IMR-90 (cell line): Measurements from ENCODE around the gene CDKN2B-AS1. TPM values are rescaled to one million over a fixed set of nuclear protein-coding genes. Genes with fewer than 3 reads are reported as not detected.

Experiments
- ATAC-seq: fragments of 200-7000 bp; cut with Tn5 transposase; 2 replicates; pipeline ENCODE4 v1.9.1; 2020; ENCODE audit warnings: low read depth, mild to moderate bottlenecking, moderate library complexity
- BruUV-seq: library from RNA; stranded (reverse); fragments of 400-500 nt; replicated peaks from 2 replicates; lab custom pipeline; 2021; lab: Mats Ljungman, UMichigan
- CTCF ChIA-PET: fragments of 300-600 bp; formaldehyde crosslinking; extraction: SDS; loops from one replicate; lab custom pipeline; 2021; ENCODE audit warnings: antibody characterized with exemption; lab: Yijun Ruan, JAX
- POLR2A ChIA-PET: fragments of 300-600 bp; sonication (Branson Sonifier 250); formaldehyde crosslinking; loops from one replicate; lab custom pipeline; 2022; ENCODE audit warnings: antibody characterized with exemption; ENCODE audit not compliant: unreplicated experiment; lab: Charles Lee
- DNase-seq: peaks from one replicate; pipeline ENCODE4 v3.0.0; 2013
- H2AFZ ChIP-seq: replicated peaks from 2 replicates; pipeline ENCODE3; 2013; ENCODE audit warnings: low read length, mild to moderate bottlenecking; ENCODE audit not compliant: poor library complexity
- H2AK5ac ChIP-seq: 2 replicates; pipeline ENCODE4 v1.6.1; 2013; ENCODE audit warnings: low read depth, low read length, inconsistent platforms
- H2AK9ac ChIP-seq: replicated peaks from 2 replicates; pipeline ENCODE3; 2013; ENCODE audit warnings: mild to moderate bottlenecking, low read depth, low read length, moderate library complexity; ENCODE audit not compliant: poor library complexity
- H2BK120ac ChIP-seq: 2 replicates; pipeline ENCODE4 v1.6.1; 2013; ENCODE audit warnings: low read depth, low read length, inconsistent platforms
- H2BK15ac ChIP-seq: 3 replicates; pipeline ENCODE4 v1.6.1; 2013; ENCODE audit warnings: low read depth, low read length, inconsistent platforms
- H2BK20ac ChIP-seq: 2 replicates; pipeline ENCODE4 v1.6.1; 2013; ENCODE audit warnings: low read depth, mild to moderate bottlenecking, inconsistent platforms, low read length, moderate library complexity
- H2BK5ac ChIP-seq: 2 replicates; pipeline ENCODE4 v1.6.1; 2013; ENCODE audit warnings: mild to moderate bottlenecking, low read depth, low read length, inconsistent platforms; ENCODE audit not compliant: poor library complexity, severe bottlenecking
- H3K14ac ChIP-seq: replicated peaks from 2 replicates; pipeline ENCODE4 v1.6.1; 2013; ENCODE audit warnings: low read depth, low read length, inconsistent platforms
- H3K18ac ChIP-seq: 2 replicates; pipeline ENCODE4 v1.6.1; 2013; ENCODE audit warnings: low read depth, low read length, control low read depth
- H3K23ac ChIP-seq: 2 replicates; pipeline ENCODE4 v1.6.1; 2013; ENCODE audit warnings: low read depth, low read length, inconsistent platforms
- H3K27ac ChIP-seq: 2 replicates; pipeline ENCODE4 v1.5.1; 2013; ENCODE audit warnings: mild to moderate bottlenecking, control low read depth, low read length; ENCODE audit not compliant: insufficient read depth
- H3K27me3 ChIP-seq: 2 replicates; pipeline ENCODE4 v1.6.1; 2013; ENCODE audit warnings: low read length; ENCODE audit not compliant: control insufficient read depth, insufficient read depth
- H3K36me3 ChIP-seq: 2 replicates; pipeline ENCODE4 v1.6.1; 2013; ENCODE audit warnings: low read length, mixed read lengths; ENCODE audit not compliant: control insufficient read depth, insufficient read depth
- H3K4ac ChIP-seq: 2 replicates; pipeline ENCODE4 v1.6.1; 2013; ENCODE audit warnings: low read depth, low read length, inconsistent platforms
- H3K4me1 ChIP-seq: 2 replicates; pipeline ENCODE4 v1.6.1; 2013; ENCODE audit warnings: low read length, mixed read lengths; ENCODE audit not compliant: control insufficient read depth, insufficient read depth
- H3K4me2 ChIP-seq: 2 replicates; pipeline ENCODE4 v1.6.1; 2013; ENCODE audit warnings: low read depth, mild to moderate bottlenecking, control low read depth, low read length, moderate library complexity
- H3K4me3 ChIP-seq: 2 replicates; pipeline ENCODE4 v1.5.1; 2013; ENCODE audit warnings: low read depth, mild to moderate bottlenecking, control low read depth, low read length, moderate library complexity; ENCODE audit not compliant: insufficient read depth
- H3K56ac ChIP-seq: 2 replicates; pipeline ENCODE4 v1.6.1; 2013; ENCODE audit warnings: low read length, inconsistent platforms; ENCODE audit not compliant: insufficient read depth; ENCODE audit errors: extremely low read depth
- H3K79me1 ChIP-seq, 2 experiments: 2 replicates each; pipeline ENCODE4 v1.6.1; 2013; ENCODE audit warnings: low read length in 2 of 2, inconsistent platforms in 1 of 2, low read depth in 1 of 2
- H3K9ac ChIP-seq: 2 replicates; pipeline ENCODE4 v1.6.1; 2013; ENCODE audit warnings: low read depth, low read length, control low read depth
- H3K9me1 ChIP-seq: 2 replicates; pipeline ENCODE4 v1.6.1; 2013; ENCODE audit warnings: low read length, inconsistent platforms; ENCODE audit not compliant: insufficient read depth
- H3K9me3 ChIP-seq: 2 replicates; pipeline ENCODE4 v1.6.1; 2013; ENCODE audit warnings: low read length; ENCODE audit not compliant: control insufficient read depth, insufficient read depth
- H4K20me1 ChIP-seq: 2 replicates; pipeline ENCODE4 v1.6.1; 2013; ENCODE audit warnings: low read length, inconsistent platforms; ENCODE audit not compliant: insufficient read depth
- H4K5ac ChIP-seq: 2 replicates; pipeline ENCODE4 v1.6.1; 2013; ENCODE audit warnings: mild to moderate bottlenecking, low read depth, low read length, control low read depth
- H4K8ac ChIP-seq, 2 experiments: 2 replicates each; pipeline ENCODE4 v1.6.1; 2013; ENCODE audit warnings: low read depth in 2 of 2, low read length in 2 of 2, control low read depth in 1 of 2, inconsistent platforms in 1 of 2
- H4K91ac ChIP-seq: 2 replicates; pipeline ENCODE4 v1.6.1; 2013; ENCODE audit warnings: low read depth, low read length, inconsistent platforms; ENCODE audit not compliant: insufficient read depth
- CEBPB ChIP-seq: IDR thresholded peaks from 2 replicates; pipeline ENCODE4 v1.6.1; 2012; ENCODE audit warnings: low read depth, low read length, improper control_type of control experiment
- FOS ChIP-seq: fragments of 150-350 bp; IDR thresholded peaks from 2 replicates; pipeline ENCODE4 v1.6.1; 2016; ENCODE audit warnings: low read depth, low read length
- WGBS, 2 experiments: methylation state at CpG; one replicate each; pipeline versions ENCODE4 v1.1.5 to v1.1.7; 2013; ENCODE audit warnings: missing lambda C conversion rate in 2 of 2; ENCODE audit not compliant: insufficient read length in 1 of 2; ENCODE audit errors: extremely low coverage in 2 of 2; 5-methylcytosine and 5-hydroxymethylcytosine counted together
- dilution Hi-C: fragments of 300-500 bp; cut with HindIII; formaldehyde crosslinking; loops from one replicate; pipeline ENCODE4 v1.14.3; 2018; ENCODE audit warnings: low sequenced_read_pairs; ENCODE audit not compliant: unreplicated experiment
- in situ Hi-C: fragments of 300-500 bp; cut with MboI; formaldehyde crosslinking; loops from 3 replicates; pipeline ENCODE4 v1.14.3; 2019; ENCODE audit warnings: low sequenced_read_pairs, inconsistent platforms, mixed read lengths
- intact Hi-C: fragments of 100-400 bp; cut with micrococcal nuclease; formaldehyde crosslinking; loops from 2 replicates; pipeline ENCODE4 v1.10.0; 2022
- polyA plus RNA-seq, 3 experiments: library from polyadenylated mRNA; depleted of rRNA; stranded (reverse); fragments of >200 nt; gene quantifications; 2 replicates each; pipeline ENCODE4 v1.2.3, GENCODE V29; 2012; ENCODE audit warnings: low replicate concordance in 1 of 3
- total RNA-seq: library from RNA; depleted of rRNA; stranded (reverse); fragments of >200 nt; gene quantifications from 2 replicates; pipeline ENCODE4 v1.2.3, GENCODE V29; 2012

Gene CDKN2B-AS1
- total and polyA plus RNA-seq, 2 of the 4 experiments (the other 2 are of a cell fraction), result 1.0 to 1.1 TPM

GRCh38 chr9:22103685-22104575 lies 109.3 kb downstream of the CDKN2B-AS1 start:
- in situ Hi-C loops, result loop anchor here (25.0 kb wide), 1 partner anchor 292 kb away; the partner anchor contains the start of gene MTAP
- dilution Hi-C loops, result no loop called here
- Histone ChIP-seq H3K18ac (peak overlapping the region; percentile 97), H3K4me2 (peak overlapping the region; percentile 34; the same call in 1 of the 2 replicates), H2AK9ac (no peak overlapping the region), H2AFZ (no peak overlapping the region), H4K91ac (peak overlapping the region; percentile 96), H3K27me3 (no peaks in the 10 kb centered on the region), H3K14ac (peak overlapping the region; percentile 88), H2BK120ac (peak overlapping the region; percentile 99), H4K5ac (peak overlapping the region; percentile 96; the same call in 1 of the 2 replicates), H4K8ac (peak overlapping the region; percentile 60 to 89; a peak in 3 of 4 replicates), H3K9me3 (no peaks in the 10 kb centered on the region), H3K4me1 (peaks cover 21% of the 10 kb centered on the region), H3K9me1 (peaks cover 22% of the 10 kb centered on the region), H4K20me1 (no peaks in the 10 kb centered on the region), H3K9ac (no peak overlapping the region; the same call in 1 of the 2 replicates), H3K4ac (peak overlapping the region; percentile 96), H3K79me1 (no peaks in the 10 kb centered on the region), H3K36me3 (no peaks in the 10 kb centered on the region), H2BK15ac (peak overlapping the region; percentile 99), H2BK5ac (peak overlapping the region; percentile 95), H2AK5ac (peak overlapping the region; percentile 96), H3K23ac (peak overlapping the region; percentile 94), H3K4me3 (no peak overlapping the region), H3K27ac (peak overlapping the region; percentile 72; the same call in 1 of the 2 replicates), H2BK20ac (peak overlapping the region; percentile 99), H3K56ac (peak overlapping the region; percentile 63)
- no CpG with 5 or more reads among the region's 4 CpGs for WGBS, 2 experiments
- peak; percentile 45 for ATAC-seq
- peak; percentile 75 for DNase-seq
- BruUV-seq, result no TSS peak
- POLR2A ChIA-PET, result interaction anchor here (0.6 kb wide), 2 partner anchors 13 to 50 kb away, joined by 3 read pairs; no protein-coding TSS in a partner anchor
- no peak for TF ChIP-seq FOS
- TF ChIP-seq CEBPB, result peak; percentile 16; the same call in 1 of the 2 replicates
- intact Hi-C loops, result loop anchor here (1.0 to 5.0 kb wide), 4 partner anchors 19 to 134 kb away; partner anchors contain the start of gene CDKN2B
- CTCF ChIA-PET, result interaction anchor here (1.0 to 1.5 kb wide), 6 partner anchors 16 to 140 kb away, joined by 3 to 7 read pairs (median 3); partner anchors contain the start of gene CDKN2B
